IMR-90 (cell line): Measurements from ENCODE around the gene MAPRE2. TPM values are rescaled to one million over a fixed set of nuclear protein-coding genes. Genes with fewer than 3 reads are reported as not detected.

Experiments
- ATAC-seq: fragments of 200-7000 bp; cut with Tn5 transposase; 2 replicates; pipeline ENCODE4 v1.9.1; 2020; ENCODE audit warnings: low read depth, mild to moderate bottlenecking, moderate library complexity
- BruUV-seq: library from RNA; stranded (reverse); fragments of 400-500 nt; replicated peaks from 2 replicates; lab custom pipeline; 2021; lab: Mats Ljungman, UMichigan
- CTCF ChIA-PET: fragments of 300-600 bp; formaldehyde crosslinking; extraction: SDS; loops from one replicate; lab custom pipeline; 2021; ENCODE audit warnings: antibody characterized with exemption; lab: Yijun Ruan, JAX
- POLR2A ChIA-PET: fragments of 300-600 bp; sonication (Branson Sonifier 250); formaldehyde crosslinking; loops from one replicate; lab custom pipeline; 2022; ENCODE audit warnings: antibody characterized with exemption; ENCODE audit not compliant: unreplicated experiment; lab: Charles Lee
- DNase-seq: peaks from one replicate; pipeline ENCODE4 v3.0.0; 2013
- H2AFZ ChIP-seq: replicated peaks from 2 replicates; pipeline ENCODE3; 2013; ENCODE audit warnings: low read length, mild to moderate bottlenecking; ENCODE audit not compliant: poor library complexity
- H2AK5ac ChIP-seq: 2 replicates; pipeline ENCODE4 v1.6.1; 2013; ENCODE audit warnings: low read depth, low read length, inconsistent platforms
- H2AK9ac ChIP-seq: replicated peaks from 2 replicates; pipeline ENCODE3; 2013; ENCODE audit warnings: mild to moderate bottlenecking, low read depth, low read length, moderate library complexity; ENCODE audit not compliant: poor library complexity
- H2BK120ac ChIP-seq: 2 replicates; pipeline ENCODE4 v1.6.1; 2013; ENCODE audit warnings: low read depth, low read length, inconsistent platforms
- H2BK15ac ChIP-seq: 3 replicates; pipeline ENCODE4 v1.6.1; 2013; ENCODE audit warnings: low read depth, low read length, inconsistent platforms
- H2BK20ac ChIP-seq: 2 replicates; pipeline ENCODE4 v1.6.1; 2013; ENCODE audit warnings: low read depth, mild to moderate bottlenecking, inconsistent platforms, low read length, moderate library complexity
- H2BK5ac ChIP-seq: 2 replicates; pipeline ENCODE4 v1.6.1; 2013; ENCODE audit warnings: mild to moderate bottlenecking, low read depth, low read length, inconsistent platforms; ENCODE audit not compliant: poor library complexity, severe bottlenecking
- H3K14ac ChIP-seq: replicated peaks from 2 replicates; pipeline ENCODE4 v1.6.1; 2013; ENCODE audit warnings: low read depth, low read length, inconsistent platforms
- H3K18ac ChIP-seq: 2 replicates; pipeline ENCODE4 v1.6.1; 2013; ENCODE audit warnings: low read depth, low read length, control low read depth
- H3K23ac ChIP-seq: 2 replicates; pipeline ENCODE4 v1.6.1; 2013; ENCODE audit warnings: low read depth, low read length, inconsistent platforms
- H3K27ac ChIP-seq: 2 replicates; pipeline ENCODE4 v1.5.1; 2013; ENCODE audit warnings: mild to moderate bottlenecking, control low read depth, low read length; ENCODE audit not compliant: insufficient read depth
- H3K27me3 ChIP-seq: 2 replicates; pipeline ENCODE4 v1.6.1; 2013; ENCODE audit warnings: low read length; ENCODE audit not compliant: control insufficient read depth, insufficient read depth
- H3K36me3 ChIP-seq: 2 replicates; pipeline ENCODE4 v1.6.1; 2013; ENCODE audit warnings: low read length, mixed read lengths; ENCODE audit not compliant: control insufficient read depth, insufficient read depth
- H3K4ac ChIP-seq: 2 replicates; pipeline ENCODE4 v1.6.1; 2013; ENCODE audit warnings: low read depth, low read length, inconsistent platforms
- H3K4me1 ChIP-seq: 2 replicates; pipeline ENCODE4 v1.6.1; 2013; ENCODE audit warnings: low read length, mixed read lengths; ENCODE audit not compliant: control insufficient read depth, insufficient read depth
- H3K4me2 ChIP-seq: 2 replicates; pipeline ENCODE4 v1.6.1; 2013; ENCODE audit warnings: low read depth, mild to moderate bottlenecking, control low read depth, low read length, moderate library complexity
- H3K4me3 ChIP-seq: 2 replicates; pipeline ENCODE4 v1.5.1; 2013; ENCODE audit warnings: low read depth, mild to moderate bottlenecking, control low read depth, low read length, moderate library complexity; ENCODE audit not compliant: insufficient read depth
- H3K56ac ChIP-seq: 2 replicates; pipeline ENCODE4 v1.6.1; 2013; ENCODE audit warnings: low read length, inconsistent platforms; ENCODE audit not compliant: insufficient read depth; ENCODE audit errors: extremely low read depth
- H3K79me1 ChIP-seq, 2 experiments: 2 replicates each; pipeline ENCODE4 v1.6.1; 2013; ENCODE audit warnings: low read length in 2 of 2, inconsistent platforms in 1 of 2, low read depth in 1 of 2
- H3K9ac ChIP-seq: 2 replicates; pipeline ENCODE4 v1.6.1; 2013; ENCODE audit warnings: low read depth, low read length, control low read depth
- H3K9me1 ChIP-seq: 2 replicates; pipeline ENCODE4 v1.6.1; 2013; ENCODE audit warnings: low read length, inconsistent platforms; ENCODE audit not compliant: insufficient read depth
- H3K9me3 ChIP-seq: 2 replicates; pipeline ENCODE4 v1.6.1; 2013; ENCODE audit warnings: low read length; ENCODE audit not compliant: control insufficient read depth, insufficient read depth
- H4K20me1 ChIP-seq: 2 replicates; pipeline ENCODE4 v1.6.1; 2013; ENCODE audit warnings: low read length, inconsistent platforms; ENCODE audit not compliant: insufficient read depth
- H4K5ac ChIP-seq: 2 replicates; pipeline ENCODE4 v1.6.1; 2013; ENCODE audit warnings: mild to moderate bottlenecking, low read depth, low read length, control low read depth
- H4K8ac ChIP-seq, 2 experiments: 2 replicates each; pipeline ENCODE4 v1.6.1; 2013; ENCODE audit warnings: low read depth in 2 of 2, low read length in 2 of 2, control low read depth in 1 of 2, inconsistent platforms in 1 of 2
- H4K91ac ChIP-seq: 2 replicates; pipeline ENCODE4 v1.6.1; 2013; ENCODE audit warnings: low read depth, low read length, inconsistent platforms; ENCODE audit not compliant: insufficient read depth
- CEBPB ChIP-seq: IDR thresholded peaks from 2 replicates; pipeline ENCODE4 v1.6.1; 2012; ENCODE audit warnings: low read depth, low read length, improper control_type of control experiment
- FOS ChIP-seq: fragments of 150-350 bp; IDR thresholded peaks from 2 replicates; pipeline ENCODE4 v1.6.1; 2016; ENCODE audit warnings: low read depth, low read length
- MAFK ChIP-seq: IDR thresholded peaks from 2 replicates; pipeline ENCODE4 v1.6.1; 2012; ENCODE audit warnings: low read depth, low read length, improper control_type of control experiment
- RAD21 ChIP-seq: IDR thresholded peaks from 2 replicates; pipeline ENCODE4 v1.6.1; 2012; ENCODE audit warnings: low read length, improper control_type of control experiment
- RFX5 ChIP-seq: IDR thresholded peaks from 2 replicates; pipeline ENCODE4 v1.8.0; 2012; ENCODE audit warnings: low read depth, mild to moderate bottlenecking, low read length, moderate library complexity
- SMC3 ChIP-seq: fragments of 150-350 bp; IDR thresholded peaks from 2 replicates; pipeline ENCODE4 v1.6.1; 2016; ENCODE audit warnings: low read depth, mild to moderate bottlenecking, antibody characterized with exemption, low read length, moderate library complexity
- WGBS, 2 experiments: methylation state at CpG; one replicate each; pipeline versions ENCODE4 v1.1.5 to v1.1.7; 2013; ENCODE audit warnings: missing lambda C conversion rate in 2 of 2; ENCODE audit not compliant: insufficient read length in 1 of 2; ENCODE audit errors: extremely low coverage in 2 of 2; 5-methylcytosine and 5-hydroxymethylcytosine counted together
- dilution Hi-C: fragments of 300-500 bp; cut with HindIII; formaldehyde crosslinking; loops from one replicate; pipeline ENCODE4 v1.14.3; 2018; ENCODE audit warnings: low sequenced_read_pairs; ENCODE audit not compliant: unreplicated experiment
- in situ Hi-C: fragments of 300-500 bp; cut with MboI; formaldehyde crosslinking; loops from 3 replicates; pipeline ENCODE4 v1.14.3; 2019; ENCODE audit warnings: low sequenced_read_pairs, inconsistent platforms, mixed read lengths
- intact Hi-C: fragments of 100-400 bp; cut with micrococcal nuclease; formaldehyde crosslinking; loops from 2 replicates; pipeline ENCODE4 v1.10.0; 2022
- polyA plus RNA-seq, 3 experiments: library from polyadenylated mRNA; depleted of rRNA; stranded (reverse); fragments of >200 nt; gene quantifications; 2 replicates each; pipeline ENCODE4 v1.2.3, GENCODE V29; 2012; ENCODE audit warnings: low replicate concordance in 1 of 3
- total RNA-seq: library from RNA; depleted of rRNA; stranded (reverse); fragments of >200 nt; gene quantifications from 2 replicates; pipeline ENCODE4 v1.2.3, GENCODE V29; 2012

The MAPRE2 gene
- total and polyA plus RNA-seq, 2 of the 4 experiments (the other 2 are of a cell fraction) = 19.6 to 23.8 TPM

DNA sequence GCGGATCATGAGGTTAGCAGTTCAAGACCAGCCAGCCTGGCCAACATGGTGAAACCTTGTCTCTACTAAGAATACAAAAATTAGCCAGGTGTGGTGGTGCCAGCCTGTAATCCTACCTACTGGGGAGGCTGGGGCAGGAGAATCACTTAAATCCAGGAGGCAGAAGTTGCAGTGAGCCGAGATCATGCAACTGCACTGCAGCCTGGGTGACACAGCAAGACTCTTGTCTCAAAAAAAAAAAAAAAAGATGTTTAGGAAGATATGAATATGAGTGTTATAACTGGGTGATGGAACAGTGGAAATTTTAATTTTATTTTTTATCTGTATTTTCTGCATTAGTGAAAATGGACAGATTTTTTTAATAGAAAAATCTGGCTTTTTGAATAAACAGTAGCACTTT, 14.5 kb downstream of the MAPRE2 start:
- peaks cover 4% of the 10 kb centered on the region for H3K9me1 ChIP-seq
- no peak overlapping the region for H3K18ac ChIP-seq
- no peak overlapping the region for H3K27ac ChIP-seq
- no peak overlapping the region for H3K14ac ChIP-seq
- no peak for TF ChIP-seq FOS
- no peak for TF ChIP-seq MAFK
- no peak for TF ChIP-seq RAD21
- no peak for TF ChIP-seq RFX5
- TF ChIP-seq SMC3 = no peak
- TF ChIP-seq CEBPB = no peak
- no peak overlapping the region for H2BK120ac ChIP-seq
- no TSS peak for BruUV-seq
- H3K79me1 ChIP-seq = peaks cover 8 to 14% of the 10 kb centered on the region in 2 experiments
- H3K4me1 ChIP-seq = peaks cover 3% of the 10 kb centered on the region
- H4K91ac ChIP-seq = no peak overlapping the region
- CTCF ChIA-PET = no interaction called here
- in situ Hi-C loops = no loop called here
- no peak overlapping the region for H2AFZ ChIP-seq
- no peaks in the 10 kb centered on the region for H4K20me1 ChIP-seq
- H3K56ac ChIP-seq = no peak overlapping the region
- H3K4ac ChIP-seq = no peak overlapping the region
- ATAC-seq (no peak), DNase-seq (no peak)
- H4K8ac ChIP-seq = no peak overlapping the region
- no peak overlapping the region for H3K9ac ChIP-seq
- no peaks in the 10 kb centered on the region for H3K36me3 ChIP-seq
- intact Hi-C loops = no loop called here
- no peaks in the 10 kb centered on the region for H3K9me3 ChIP-seq
- no peak overlapping the region for H2AK9ac ChIP-seq
- no peak overlapping the region for H4K5ac ChIP-seq
- no peak overlapping the region for H2BK20ac ChIP-seq
- POLR2A ChIA-PET = no interaction called here
- no CpG with 5 or more reads among the region's 2 CpGs for WGBS, 2 experiments
- no peak overlapping the region for H3K4me2 ChIP-seq
- no peak overlapping the region for H2AK5ac ChIP-seq
- H2BK5ac ChIP-seq = no peak overlapping the region
- no peak overlapping the region for H2BK15ac ChIP-seq
- H3K23ac ChIP-seq = no peak overlapping the region
- dilution Hi-C loops = no loop called here
- H3K4me3 ChIP-seq = no peak overlapping the region
- no peaks in the 10 kb centered on the region for H3K27me3 ChIP-seq
